Measurements from ENCODE around the gene JAZF1. TPM values are rescaled to one million over a fixed set of nuclear protein-coding genes. Genes with fewer than 3 reads are reported as not detected.

The JAZF1 gene
- total and polyA plus RNA-seq, 2 of the 8 experiments (the other 6 are each of a cell fraction or from before 2014, with no cell fraction given) = 2.6 to 21.8 TPM

DNA sequence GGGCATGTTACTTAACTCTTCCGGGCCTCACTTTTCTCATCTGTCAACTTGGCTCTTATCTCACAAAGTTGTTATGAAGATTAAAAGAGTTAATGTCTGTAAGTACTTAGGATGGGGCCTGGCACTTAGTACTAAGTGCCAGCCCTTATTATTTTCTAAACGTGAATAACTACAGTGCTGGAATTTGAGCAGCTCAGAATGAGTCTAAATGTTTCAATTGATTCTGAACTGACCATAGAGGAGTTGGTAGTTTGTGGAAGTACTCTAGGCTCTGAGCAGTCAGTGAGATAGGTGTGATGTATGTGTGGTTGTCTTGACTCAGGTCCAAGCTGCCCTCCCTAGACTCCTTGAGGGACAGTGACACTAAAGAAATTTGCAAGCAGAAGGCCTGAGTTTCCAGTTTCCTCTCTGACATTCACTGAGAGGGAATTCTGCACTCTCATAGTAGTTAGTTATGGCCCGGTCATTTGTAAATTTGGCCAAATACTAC is 18.5 kb upstream of the JAZF1 start:
- no peak overlapping the region for H4K91ac ChIP-seq (replicated peaks; ENCODE audit: insufficient read length, low read length)
- CTCF ChIA-PET (ENCODE audit: partially characterized antibody) = interaction anchor here (1.0 kb wide), 1 partner anchor 164 kb away, joined by 3 read pairs; no protein-coding TSS in a partner anchor
- WGBS, 2 experiments (ENCODE audit: extremely low coverage in 1 of 2, insufficient coverage in 1 of 2, insufficient read length in 1 of 2, insufficient replicate concordance in 2 of 2, low coverage in 1 of 2, low lambda C conversion rate in 2 of 2, missing lambda C conversion rate in 1 of 2) = 90% methylated on average over 3 of the region's 3 CpGs; no CpG with 5 or more reads in 1 of the 2 experiments
- TF ChIP-seq TAF7 (optimal IDR thresholded peaks at IDR 0.05; ENCODE audit: borderline replicate concordance, low read depth, low read length) = no peak
- no peak for TF ChIP-seq KDM4A (IDR thresholded peaks at IDR 0.05; ENCODE audit: low read depth, low read length, severe bottlenecking)
- TF ChIP-seq, protein P1, sequence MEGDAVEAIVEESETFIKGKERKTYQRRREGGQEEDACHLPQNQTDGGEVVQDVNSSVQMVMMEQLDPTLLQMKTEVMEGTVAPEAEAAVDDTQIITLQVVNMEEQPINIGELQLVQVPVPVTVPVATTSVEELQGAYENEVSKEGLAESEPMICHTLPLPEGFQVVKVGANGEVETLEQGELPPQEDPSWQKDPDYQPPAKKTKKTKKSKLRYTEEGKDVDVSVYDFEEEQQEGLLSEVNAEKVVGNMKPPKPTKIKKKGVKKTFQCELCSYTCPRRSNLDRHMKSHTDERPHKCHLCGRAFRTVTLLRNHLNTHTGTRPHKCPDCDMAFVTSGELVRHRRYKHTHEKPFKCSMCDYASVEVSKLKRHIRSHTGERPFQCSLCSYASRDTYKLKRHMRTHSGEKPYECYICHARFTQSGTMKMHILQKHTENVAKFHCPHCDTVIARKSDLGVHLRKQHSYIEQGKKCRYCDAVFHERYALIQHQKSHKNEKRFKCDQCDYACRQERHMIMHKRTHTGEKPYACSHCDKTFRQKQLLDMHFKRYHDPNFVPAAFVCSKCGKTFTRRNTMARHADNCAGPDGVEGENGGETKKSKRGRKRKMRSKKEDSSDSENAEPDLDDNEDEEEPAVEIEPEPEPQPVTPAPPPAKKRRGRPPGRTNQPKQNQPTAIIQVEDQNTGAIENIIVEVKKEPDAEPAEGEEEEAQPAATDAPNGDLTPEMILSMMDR (IDR thresholded peaks at IDR 0.05; ENCODE audit: control extremely low read depth in 1 of 3, insufficient read depth in 1 of 3, low read depth in 1 of 3, low read length in 3 of 3) = no peak
- TF ChIP-seq POLR2A (IDR thresholded peaks at IDR 0.05; ENCODE audit: control extremely low read depth in 1 of 2, low read depth in 2 of 2, low read length in 2 of 2) = no peak
- no peak for TF ChIP-seq GTF2F1 (IDR thresholded peaks at IDR 0.05; ENCODE audit: borderline replicate concordance, low read depth, low read length)
- TF ChIP-seq SP4 (IDR thresholded peaks at IDR 0.05; ENCODE audit: low read length) = no peak
- TF ChIP-seq GABPA (IDR thresholded peaks at IDR 0.05; ENCODE audit: borderline replicate concordance, insufficient read depth, low read length) = no peak
- no peak for TF ChIP-seq RAD21 (IDR thresholded peaks at IDR 0.05 in 1 of 2, conservative IDR thresholded peaks at IDR 0.05 in 1 of 2; ENCODE audit: low read depth in 2 of 2, low read length in 2 of 2)
- TF ChIP-seq USF2 (IDR thresholded peaks at IDR 0.05; ENCODE audit: low read length) = no peak

More for the DNA sequence above, 18.5 kb upstream of the JAZF1 start:
- Histone ChIP-seq H3K56ac (replicated peaks; ENCODE audit: insufficient read length, low read depth, low read length) (no peak overlapping the region), H4K20me1 (replicated peaks in 1 of 2; ENCODE audit: control insufficient read depth in 1 of 2, insufficient read depth in 2 of 2, low read length in 2 of 2) (no peaks in the 10 kb centered on the region), H3K27me3 (replicated peaks in 1 of 4; ENCODE audit: control insufficient read depth in 3 of 4, extremely low read depth in 1 of 4, insufficient read depth in 3 of 4, low read length in 3 of 4) (no peaks in the 10 kb centered on the region; a peak in 2 of 7 replicates), H2BK12ac (ENCODE audit: low read depth, low read length) (no peak overlapping the region), H2BK120ac (replicated peaks; ENCODE audit: low read depth, low read length) (no peak overlapping the region), H3K18ac (ENCODE audit: extremely low read depth, low read length) (no peak overlapping the region), H2BK15ac (ENCODE audit: low read length) (no peak overlapping the region), H3K23ac (ENCODE audit: insufficient read length) (no peak overlapping the region), H3K36me3 (ENCODE audit: control insufficient read depth in 2 of 4, insufficient read depth in 4 of 4, low read length in 3 of 4) (no peaks in the 10 kb centered on the region), H2BK5ac (ENCODE audit: low read depth, low read length) (no peak overlapping the region), H3K4ac (replicated peaks; ENCODE audit: insufficient read length, low read depth, low read length) (no peak overlapping the region), H3K4me3 (ENCODE audit: extremely low read depth in 1 of 4, insufficient read depth in 2 of 4, low read depth in 3 of 4, low read length in 4 of 4) (no peak overlapping the region), H2BK20ac (ENCODE audit: low read length) (no peak overlapping the region), H3K23me2 (ENCODE audit: low read depth, low read length) (no peaks in the 10 kb centered on the region), H3K9me3 (ENCODE audit: insufficient read depth in 2 of 2, low read depth in 1 of 2, low read length in 1 of 2) (no peaks in the 10 kb centered on the region), H3K79me2 (ENCODE audit: control insufficient read depth in 1 of 2, insufficient read depth in 2 of 2, low read length in 2 of 2) (no peaks in the 10 kb centered on the region), H3K9ac (replicated peaks in 1 of 4; ENCODE audit: extremely low read depth in 1 of 4, low read depth in 3 of 4, low read length in 3 of 4) (no peak overlapping the region), H4K5ac (ENCODE audit: insufficient read length, low read depth, low read length) (no peak overlapping the region), H2AFZ (ENCODE audit: low read length) (no peak overlapping the region), H3K27ac (ENCODE audit: low read depth, low read length) (no peak overlapping the region), H3K14ac (ENCODE audit: insufficient read length) (no peak overlapping the region), H2AK5ac (ENCODE audit: low read depth, low read length) (no peak overlapping the region), H3K79me1 (ENCODE audit: low read depth, low read length) (no peaks in the 10 kb centered on the region), H3K4me2 (ENCODE audit: insufficient read depth in 1 of 2, low read depth in 2 of 2, low read length in 2 of 2) (no peak overlapping the region), H4K8ac (ENCODE audit: extremely low read depth, insufficient read depth, low read length) (no peak overlapping the region), H3K4me1 (replicated peaks in 1 of 4; ENCODE audit: control insufficient read depth in 3 of 4, insufficient read depth in 4 of 4, low read length in 3 of 4) (peaks cover 0 to 2% (median 0%) of the 10 kb centered on the region in 4 experiments; a peak in 1 of 7 replicates)
- POLR2A ChIA-PET (ENCODE audit: partially characterized antibody) = no interaction called here
- DNase-seq (ENCODE audit: low read depth in 1 of 2, low spot score in 2 of 2) (no peak), FAIRE-seq (no peak)

Data from H1 (cell line).